Subcutaneous adipose tissue (tissue), 4 donors: ENCODE data around the gene CIB2. TPM values are rescaled to one million over a fixed set of nuclear protein-coding genes. Genes with fewer than 3 reads are reported as not detected.

Source experiments
- CTCF ChIP-seq: fragments of 450-650 bp; IDR thresholded peaks from one replicate; pipeline ENCODE4 v1.5.1; 2016; ENCODE audit warnings: low read depth, mild to moderate bottlenecking, control low read depth, antibody characterized with exemption, moderate library complexity
- total RNA-seq, 4 donors: library from RNA; depleted of rRNA; stranded (reverse); fragments of >200 nt; gene quantifications; one replicate each; pipeline ENCODE4 v1.1.0, GENCODE V29; 2016

The CIB2 gene
- total RNA-seq, 4 donors from 2014 or later: 3.2 to 6.4 (median 5.9) TPM

GRCh38 chr15:78080088-78080460, 51.2 kb downstream of the CIB2 start:
- no peak for TF ChIP-seq CTCF

- no peak for TF ChIP-seq CTCF
Measured at GRCh38 chr15:78079298-78080087, 51.8 kb downstream of the CIB2 start.

- no peak for TF ChIP-seq CTCF
Measured at GRCh38 chr15:78077871-78078210, 53.4 kb downstream of the CIB2 start.

GRCh38 chr15:78077053-78077870, 54.0 kb downstream of the CIB2 start, which contains the start of gene TBC1D2B:
Gene TBC1D2B (minus strand): TSS chr15:78077711. CDS start chr15:78077652, 59 bp downstream.
- TF ChIP-seq CTCF: no peak

GRCh38 chr15:78076231-78077052, 54.8 kb downstream of the CIB2 start:
- TF ChIP-seq CTCF: no peak

- no peak for TF ChIP-seq CTCF
Measured at GRCh38 chr15:78075490-78076230, 55.6 kb downstream of the CIB2 start.
